ENCODE results near the gene KSR1.
"Not testable (repeated sequence)": the region's sequence is repeated elsewhere in the genome, so short reads cannot be mapped to it uniquely, and the experiment has no call there.

The KSR1 gene
- total RNA-seq: 36.5 to 85.4 reads per million in 2 experiments

DNA sequence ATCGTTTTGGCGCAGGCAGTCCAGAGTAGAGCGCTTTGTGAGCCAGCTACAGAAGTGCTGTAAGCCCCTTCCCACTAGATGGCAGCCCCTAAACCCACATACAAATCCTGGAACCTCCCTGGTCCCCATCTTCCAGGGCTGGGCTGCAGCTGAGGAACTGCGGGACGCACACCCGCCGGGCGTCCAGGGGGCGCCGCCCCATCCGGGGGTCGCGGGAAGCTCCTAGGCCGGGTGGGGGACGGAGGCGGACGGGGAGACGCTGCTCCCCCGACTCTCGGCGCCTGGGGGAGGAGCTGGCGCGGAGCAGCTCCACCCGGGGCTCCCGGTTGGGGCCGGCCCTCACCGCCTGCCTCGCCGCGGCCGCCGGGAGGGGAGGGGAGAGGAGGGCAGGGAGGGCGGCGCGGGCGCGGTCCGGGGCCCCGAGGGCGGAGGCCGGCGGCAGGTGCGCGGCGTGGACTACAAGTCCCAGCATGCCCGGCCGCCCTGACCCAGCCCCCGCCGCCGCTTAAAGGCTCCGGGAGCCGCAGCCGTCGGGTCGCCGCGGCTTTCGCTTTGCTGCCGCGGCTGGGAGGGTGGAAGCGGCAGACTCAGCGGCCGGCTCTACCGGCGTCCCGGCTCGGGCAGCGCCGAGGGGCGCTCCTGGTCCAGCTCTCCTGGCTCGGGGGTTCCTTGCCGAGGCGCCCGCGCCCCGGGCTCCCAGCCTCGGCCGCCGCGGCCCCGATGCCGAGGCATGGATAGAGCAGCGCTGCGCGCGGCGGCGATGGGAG lies at the start of gene KSR1:
KSR1 (plus strand) TSS at position 535 of the 767 bp plus-strand sequence; CDS start at position 731, 196 bp downstream.
- peak; percentile 69 for DNase-seq (ENCODE audit: low read depth)

DNA sequence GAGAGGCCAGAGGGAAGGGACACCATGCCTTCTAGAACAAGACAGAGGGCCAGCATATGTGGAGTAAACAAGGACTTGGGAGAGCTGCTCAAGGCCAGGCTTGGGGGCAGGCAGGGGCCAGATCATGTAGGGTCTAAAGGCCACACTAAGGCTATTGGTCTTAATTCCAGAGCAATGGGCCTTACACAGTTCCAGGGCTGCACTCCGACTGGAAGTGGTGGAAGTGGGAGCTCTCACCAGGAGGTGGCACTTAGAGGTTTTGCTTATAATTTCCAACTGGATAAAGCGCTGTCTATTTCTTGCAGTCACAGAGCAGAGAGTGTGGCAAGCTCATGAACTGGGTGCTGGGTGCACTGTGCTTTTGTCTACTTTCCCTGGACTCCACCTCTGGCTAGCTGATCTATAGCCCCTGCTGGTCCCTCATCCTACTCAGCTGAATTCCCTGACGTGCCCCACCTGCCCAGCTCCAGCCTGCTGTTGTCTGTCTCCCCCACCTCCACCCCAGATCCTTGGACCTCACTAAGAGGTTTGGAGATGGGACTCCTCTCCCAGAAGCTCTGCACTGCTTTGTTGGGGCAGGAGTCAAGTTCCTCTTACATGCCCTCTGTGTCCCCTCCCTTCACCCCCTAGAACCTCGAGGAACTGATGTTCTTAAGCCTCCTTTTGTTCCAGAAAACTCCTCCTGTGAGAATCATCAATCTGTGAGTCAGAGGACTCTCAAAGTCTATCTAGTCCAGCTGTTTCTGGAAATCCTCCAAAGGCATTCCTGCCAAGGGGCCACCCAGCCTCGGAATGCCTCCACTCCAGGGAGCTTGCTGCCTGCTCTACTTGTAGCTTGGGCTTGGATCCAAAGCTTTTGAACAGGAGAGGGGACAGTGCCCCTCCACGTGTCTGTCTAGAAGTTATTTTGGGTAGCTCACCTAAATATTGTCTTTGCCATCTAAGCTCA lies 48.1 kb upstream of the KSR1 start:
- DNase-seq (ENCODE audit: low read depth): no peak

DNA sequence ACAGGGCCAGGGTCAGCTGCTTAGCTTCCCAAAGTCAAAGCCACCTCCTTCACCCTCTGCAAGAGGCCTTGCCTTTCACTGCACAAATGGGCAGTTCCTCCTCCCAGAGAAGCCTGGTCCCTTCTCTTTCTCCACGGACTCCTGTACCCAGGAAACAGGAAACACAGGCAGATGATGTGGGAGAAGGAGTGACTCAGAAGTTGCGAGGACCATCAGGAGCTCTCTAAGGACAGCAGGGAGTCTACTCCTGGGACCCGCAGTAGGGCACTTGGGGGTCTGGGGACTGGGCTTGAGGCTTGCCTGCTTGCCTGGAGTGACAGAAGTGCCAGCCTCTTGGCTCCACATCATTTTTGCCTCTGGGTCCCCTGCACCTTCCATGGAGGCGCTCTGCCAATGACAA lies 47.4 kb upstream of the KSR1 start:
- DNase-seq (ENCODE audit: low read depth): no peak

DNA sequence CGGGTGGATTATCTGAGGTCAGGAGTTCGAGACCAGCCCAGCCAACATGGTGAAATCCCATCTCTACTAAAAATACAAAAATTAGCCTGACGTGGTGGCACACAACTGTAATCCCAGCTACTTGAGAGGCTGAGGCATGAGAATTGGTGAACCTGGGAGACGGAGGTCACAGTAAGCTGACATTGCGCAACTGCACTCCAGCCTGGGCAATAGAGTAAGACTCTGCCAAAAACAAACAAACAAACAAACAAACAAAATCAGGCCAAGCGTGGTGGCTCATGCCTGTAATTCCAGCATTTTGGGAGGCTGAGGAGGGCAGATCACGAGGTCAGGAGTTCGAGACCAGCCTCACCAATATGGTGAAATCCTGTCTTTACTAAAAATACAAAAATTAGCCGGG lies 44.1 kb upstream of the KSR1 start:
- not testable (repeated sequence) for DNase-seq (ENCODE audit: low read depth)

DNA sequence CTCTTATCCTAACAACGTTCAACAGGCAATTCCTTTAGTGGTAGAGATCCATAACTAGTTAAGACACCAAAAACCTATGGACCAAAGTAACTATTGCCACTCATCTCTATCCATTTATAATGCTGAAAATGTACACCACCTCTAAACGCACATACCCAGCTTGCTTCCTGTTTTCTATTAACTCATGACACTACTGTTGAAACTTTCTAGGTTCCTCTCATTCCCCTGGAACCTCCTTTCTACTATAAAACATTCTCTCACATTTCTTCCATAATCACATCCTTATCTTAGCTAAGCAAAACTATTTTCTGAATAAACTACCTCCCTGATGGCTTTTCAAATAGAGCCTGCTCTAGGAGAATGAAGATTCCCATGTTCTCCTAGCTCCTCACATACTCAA lies 42.9 kb upstream of the KSR1 start:
- no peak for DNase-seq (ENCODE audit: low read depth)

DNA sequence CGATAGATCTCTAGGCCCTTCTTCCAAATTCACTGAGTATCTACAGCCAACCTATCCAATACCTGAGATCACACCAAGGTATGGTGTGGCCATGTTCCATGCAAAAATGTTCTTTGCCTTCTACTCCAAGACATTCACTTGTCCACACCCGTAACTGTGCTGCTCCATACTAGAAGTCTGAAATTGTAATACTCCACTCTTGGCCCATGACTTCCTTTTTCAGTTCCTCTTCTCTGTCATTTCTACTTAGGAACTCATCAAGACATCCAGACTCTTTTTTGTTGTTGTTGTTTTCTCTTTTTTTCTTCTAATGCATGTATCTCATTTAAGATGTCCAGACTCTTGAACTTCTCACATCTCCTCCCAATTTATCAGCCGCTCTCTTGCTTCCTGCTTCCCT lies 42.5 kb upstream of the KSR1 start:
- DNase-seq (ENCODE audit: low read depth): no peak

DNA sequence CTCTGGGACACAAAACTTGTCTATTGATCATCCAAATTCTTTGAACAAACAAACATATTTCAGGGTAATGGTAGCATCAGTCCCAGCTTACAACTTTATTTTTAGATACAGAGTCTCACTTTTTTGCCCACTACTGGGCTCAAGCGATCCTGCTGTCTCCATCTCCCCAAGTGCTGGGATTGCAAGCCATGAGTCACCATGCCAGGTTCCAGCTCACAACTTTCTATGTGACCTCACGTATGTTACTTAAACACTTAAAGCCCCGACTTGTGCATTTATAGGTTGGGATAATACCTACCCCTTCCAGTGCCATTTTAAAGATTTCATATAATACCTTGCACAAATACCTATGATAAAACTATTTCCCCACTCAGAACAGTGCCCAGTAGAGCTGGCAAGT lies 42.0 kb upstream of the KSR1 start:
- no peak for DNase-seq (ENCODE audit: low read depth)

DNA sequence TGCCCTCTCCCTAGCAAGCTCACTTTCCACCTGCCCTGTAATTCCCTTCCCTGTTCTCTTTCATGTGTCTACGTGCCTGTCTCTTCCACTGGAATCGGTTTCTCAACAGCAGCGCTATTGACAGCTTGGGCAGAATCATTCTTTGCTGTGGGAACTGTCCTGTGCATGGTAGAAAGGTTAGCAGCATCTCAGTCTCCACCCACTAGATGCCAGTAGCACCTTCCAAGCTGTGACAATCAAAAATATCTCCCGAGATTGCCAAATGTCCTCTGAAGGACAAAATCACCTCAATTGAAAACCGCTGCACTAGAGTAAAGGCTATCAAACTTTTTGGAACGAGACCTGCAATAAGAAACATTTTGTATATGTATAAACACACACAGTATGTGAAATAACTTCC lies 41.6 kb upstream of the KSR1 start:
- DNase-seq (ENCODE audit: low read depth): no peak

DNA sequence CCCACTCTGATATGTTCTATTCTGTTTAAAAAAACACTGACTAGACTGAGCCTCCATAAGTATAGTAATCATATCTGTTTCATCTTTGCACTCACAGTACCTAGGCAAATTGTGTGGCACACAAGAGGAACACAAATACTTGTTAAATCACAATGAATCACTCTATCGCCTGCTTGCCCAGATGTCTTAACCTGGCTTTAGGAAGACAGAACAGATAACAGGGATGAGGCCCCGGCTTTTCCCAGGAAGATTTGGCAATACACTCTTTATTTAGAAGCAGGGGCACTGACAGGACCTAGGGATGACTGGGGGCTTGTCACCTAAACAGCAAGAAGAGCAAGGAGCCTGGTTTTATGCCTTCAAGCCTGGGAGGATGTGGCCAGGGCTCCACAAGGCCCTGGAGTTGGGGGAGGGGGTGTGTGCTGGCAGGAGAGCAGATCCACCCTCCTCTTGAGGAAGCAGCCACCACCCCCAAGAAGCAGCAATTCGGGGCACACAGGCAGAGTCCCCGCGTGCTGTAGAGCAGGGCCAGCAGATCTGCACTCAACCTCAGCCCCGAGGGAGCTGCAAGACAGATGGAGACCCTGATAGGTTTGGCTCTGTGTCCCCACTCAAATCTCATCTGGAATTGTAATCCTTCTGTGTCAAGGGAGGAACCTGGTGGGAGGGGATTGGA lies 41.0 kb upstream of the KSR1 start:
- no peak for DNase-seq (ENCODE audit: low read depth)

DNA sequence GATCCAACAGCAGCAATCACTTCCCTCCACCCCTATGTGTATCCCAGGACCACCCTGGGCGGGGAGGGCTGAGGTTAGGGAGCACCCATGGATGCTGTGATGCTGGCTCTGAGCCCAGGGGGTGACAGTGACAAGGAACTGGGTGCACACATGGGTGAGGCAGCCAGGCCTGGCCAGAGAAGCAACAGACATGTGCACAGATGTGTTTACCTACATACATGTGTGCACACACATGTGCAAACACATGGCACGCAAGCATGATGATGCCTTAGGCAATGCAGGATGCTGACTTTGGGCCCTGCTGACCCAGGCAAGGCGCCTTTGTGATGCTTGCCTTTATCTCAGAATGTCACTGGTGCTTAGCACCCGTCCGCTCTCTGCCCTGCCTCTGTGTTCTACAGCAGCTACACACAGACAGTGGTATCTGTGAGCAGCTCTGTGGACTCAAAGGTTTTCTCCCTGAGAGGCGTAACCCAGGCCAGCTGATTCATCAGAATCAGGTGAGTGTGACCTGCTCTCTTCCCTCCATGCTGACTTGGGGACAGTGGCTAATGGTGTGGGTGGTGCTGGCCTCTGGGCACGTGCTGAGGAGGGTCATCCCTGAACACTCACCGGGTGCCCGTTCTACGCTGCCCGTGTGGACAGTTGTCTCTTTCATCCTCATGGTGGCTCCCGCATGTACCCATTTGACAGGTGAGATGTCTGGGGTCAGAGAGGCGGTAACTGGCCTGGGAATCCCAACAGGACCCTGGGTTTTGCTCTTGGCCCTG lies 38.5 kb upstream of the KSR1 start:
- no peak for DNase-seq (ENCODE audit: low read depth)

DNA sequence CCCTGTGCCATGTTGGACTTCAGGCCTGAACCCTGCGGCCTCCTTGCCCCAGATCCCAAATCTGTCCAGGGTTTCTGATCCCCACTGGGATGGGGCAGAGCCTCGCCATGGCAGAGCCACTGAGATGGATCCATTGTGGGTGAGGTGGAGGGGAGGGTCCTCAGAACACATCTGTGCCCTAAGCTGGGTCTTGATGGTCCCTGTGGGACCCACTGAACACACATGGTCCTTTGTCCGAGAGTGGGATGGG lies 38.0 kb upstream of the KSR1 start:
- no peak for DNase-seq (ENCODE audit: low read depth)

DNA sequence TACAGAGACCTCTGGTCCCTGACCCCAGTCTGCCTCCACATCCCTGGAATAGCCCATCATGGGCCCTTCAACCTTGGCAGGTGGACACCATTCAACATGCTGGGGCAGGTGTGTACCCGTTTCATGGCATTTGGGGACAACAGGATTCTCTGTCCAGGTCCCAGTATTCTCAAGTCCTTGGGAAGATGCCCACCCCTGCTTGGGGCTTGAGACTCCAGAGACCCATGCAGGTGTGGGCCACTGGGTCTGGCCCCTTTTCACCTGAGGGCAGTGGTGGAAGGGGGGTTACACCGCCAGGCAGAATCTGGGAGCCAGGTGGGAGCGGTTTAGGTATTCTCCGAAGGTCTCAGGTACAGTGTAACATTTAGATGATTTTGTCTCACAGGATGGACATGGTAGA lies 37.1 kb upstream of the KSR1 start:
- DNase-seq (ENCODE audit: low read depth): no peak

DNA sequence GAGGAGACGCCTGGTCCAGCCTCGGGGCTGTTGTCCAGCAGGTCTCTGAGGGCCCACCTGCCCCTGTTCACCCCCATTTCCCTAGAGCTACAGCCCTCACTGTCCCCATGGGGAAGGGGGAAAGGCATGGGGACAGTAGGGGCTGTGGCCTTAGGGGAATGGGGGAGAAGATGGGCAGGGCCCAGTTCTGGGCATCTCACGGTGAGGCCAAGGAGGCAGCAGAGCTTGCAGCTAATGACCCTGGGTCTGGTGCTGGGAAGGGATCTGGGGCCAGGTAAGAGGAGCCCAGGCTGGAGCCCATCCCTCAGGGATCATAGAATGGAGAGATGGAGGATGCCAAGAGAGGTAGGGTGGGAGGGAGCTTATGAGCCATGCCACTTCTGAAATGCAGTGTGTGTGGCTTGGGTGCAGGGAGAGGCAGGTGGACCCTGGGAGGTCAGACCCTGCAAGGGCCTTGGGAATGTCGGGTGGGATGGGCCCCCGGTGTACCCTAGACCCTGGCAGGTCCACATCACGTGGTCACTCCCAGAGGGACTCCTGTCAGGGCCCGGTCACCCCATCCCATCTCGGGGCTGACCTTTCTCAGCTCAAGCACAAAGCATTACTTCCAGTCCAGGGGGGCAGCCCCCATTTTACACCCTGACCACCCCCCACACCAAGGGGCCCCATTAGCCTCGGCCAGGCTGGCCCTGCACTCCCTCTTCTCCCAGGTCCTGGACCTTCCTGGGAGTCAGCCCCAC lies 35.9 kb upstream of the KSR1 start:
- DNase-seq (ENCODE audit: low read depth): no peak

DNA sequence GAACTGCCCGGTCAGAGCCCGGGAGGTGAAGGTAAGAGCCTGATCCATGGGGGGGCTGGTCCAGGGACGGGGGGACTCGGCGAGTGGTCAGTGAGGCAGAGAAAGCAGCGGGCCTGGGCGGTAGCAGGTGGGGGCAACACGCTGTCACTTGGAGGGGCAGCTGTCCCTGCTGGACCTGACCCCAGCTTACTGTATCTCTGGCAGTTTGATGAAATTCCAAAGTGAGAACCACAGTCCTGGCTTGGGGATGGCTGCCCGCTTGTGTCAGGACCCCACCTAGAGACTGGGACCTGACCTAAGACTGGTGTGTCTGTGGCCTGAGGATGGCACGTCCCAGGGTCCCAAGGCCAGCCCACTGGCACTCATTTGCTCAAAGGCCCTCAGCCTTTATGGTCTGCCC lies 35.1 kb upstream of the KSR1 start:
- no peak for DNase-seq (ENCODE audit: low read depth)

DNA sequence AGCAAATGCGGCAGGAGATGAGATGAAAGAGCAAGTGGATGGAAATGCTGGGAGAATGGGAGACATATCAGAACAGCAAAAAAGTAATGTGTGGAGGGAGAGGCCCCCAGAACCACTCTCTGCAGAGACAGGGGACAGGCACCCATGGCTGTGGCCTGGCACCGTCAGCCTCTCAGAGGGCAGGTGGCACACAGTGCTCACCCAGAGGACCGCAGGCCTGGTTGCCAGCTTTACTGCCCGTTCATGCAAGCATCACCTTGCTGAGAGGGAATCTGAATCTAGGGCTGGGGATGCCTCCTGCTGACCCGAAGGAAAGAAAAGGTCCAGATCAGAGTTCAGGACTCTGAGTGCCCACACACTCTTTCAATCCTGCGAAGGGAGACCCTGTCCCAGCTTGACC lies 34.6 kb upstream of the KSR1 start:
- DNase-seq (ENCODE audit: low read depth): not testable (repeated sequence)

DNA sequence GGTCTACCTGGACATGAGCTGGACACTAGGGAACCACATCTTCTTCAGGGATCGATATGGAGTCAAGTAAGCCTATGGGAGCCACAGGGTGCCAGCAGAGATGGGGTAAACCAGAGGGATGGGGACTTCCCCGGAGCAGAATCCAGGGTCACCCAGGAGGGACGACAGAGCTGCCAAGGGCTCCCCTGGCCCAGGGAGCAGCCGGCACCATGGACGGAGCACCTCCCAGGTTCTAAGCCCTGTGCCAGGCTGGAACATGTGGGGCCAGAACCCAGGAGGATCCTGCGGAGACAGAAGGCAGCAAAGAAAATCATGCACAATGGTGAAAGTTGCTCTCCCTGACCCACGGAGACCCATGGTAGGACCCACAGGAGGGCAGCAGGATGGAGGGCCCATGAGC lies 33.6 kb upstream of the KSR1 start:
- DNase-seq (ENCODE audit: low read depth): no peak

DNA sequence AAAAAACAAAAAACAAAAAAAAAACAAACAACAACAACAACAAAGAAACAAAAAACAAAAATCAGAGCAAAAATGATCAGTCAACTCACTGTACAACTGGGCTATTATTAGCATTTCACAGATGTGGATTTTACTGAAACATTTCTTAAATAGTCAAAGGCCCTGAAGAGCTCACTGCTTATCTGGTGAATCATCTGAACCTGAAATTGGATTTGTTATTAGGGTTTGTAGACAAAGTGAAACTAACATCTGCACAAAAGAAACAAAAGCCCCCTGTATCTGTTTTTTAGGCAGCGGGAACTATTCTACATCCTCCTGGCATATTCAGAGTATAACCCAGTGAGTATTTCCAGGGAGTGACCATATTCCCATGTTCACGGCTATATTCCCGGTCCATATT lies 32.6 kb upstream of the KSR1 start:
- no peak for DNase-seq (ENCODE audit: low read depth)

DNA sequence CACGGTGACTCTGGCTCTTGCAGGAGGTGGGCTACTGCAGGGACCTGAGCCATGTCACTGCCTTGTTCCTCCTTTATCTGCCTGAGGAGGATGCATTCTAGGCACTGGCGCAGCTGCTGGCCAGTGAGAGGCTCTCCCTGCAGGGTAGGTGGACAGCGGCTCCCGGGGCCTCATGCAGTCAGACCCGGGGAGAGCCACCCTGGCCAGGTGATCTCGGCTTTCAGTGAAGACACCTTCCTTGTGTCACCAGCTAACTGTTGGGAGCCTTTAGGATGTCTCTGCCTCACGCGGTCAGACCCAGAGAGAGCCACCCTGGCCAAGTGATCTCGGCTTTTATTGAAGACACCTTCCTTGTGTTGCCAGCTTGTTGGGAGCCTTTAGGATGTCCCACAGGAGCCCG lies 31.7 kb upstream of the KSR1 start:
- no peak for DNase-seq (ENCODE audit: low read depth)

DNA sequence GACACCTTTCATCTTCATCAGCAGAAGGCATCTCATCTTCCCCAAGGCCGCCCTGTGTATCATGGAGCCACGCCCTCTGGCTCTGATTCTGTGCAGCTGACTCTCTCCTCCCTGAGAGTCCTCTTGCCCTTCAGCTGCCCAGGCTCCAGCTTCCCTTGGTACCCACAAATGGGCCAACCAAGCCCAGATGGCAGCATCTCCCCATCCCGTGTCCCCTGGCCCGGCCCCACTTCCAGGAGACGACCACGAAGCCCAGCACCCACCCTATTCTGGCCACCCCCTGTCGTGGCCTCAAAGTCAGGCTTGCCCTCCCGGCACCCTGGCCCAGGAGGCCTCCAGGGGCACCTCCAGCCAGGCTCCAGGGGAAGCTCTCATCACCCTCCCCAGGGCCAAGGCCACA lies 31.3 kb upstream of the KSR1 start:
- DNase-seq (ENCODE audit: low read depth): no peak

DNA sequence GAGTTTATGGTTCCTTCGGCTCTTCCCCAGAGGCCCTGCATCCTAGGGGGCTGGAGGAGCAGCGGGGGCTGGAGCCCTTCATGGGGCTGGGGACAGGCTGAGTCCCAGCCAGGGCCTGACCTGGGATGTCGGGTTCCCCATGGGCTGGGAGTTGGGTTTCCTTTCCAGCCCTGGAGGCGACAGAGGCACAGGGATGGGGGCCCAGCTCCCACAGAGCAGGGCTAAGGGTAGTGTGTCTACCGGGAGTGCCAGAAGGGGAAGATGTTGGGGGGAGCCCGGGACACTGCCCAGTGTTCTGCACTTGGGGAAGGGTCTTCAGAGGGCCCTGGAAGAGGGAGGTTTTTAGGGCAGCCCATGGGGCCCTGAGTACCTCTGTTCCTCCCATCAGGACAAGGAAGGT lies 30.7 kb upstream of the KSR1 start:
- DNase-seq (ENCODE audit: low read depth): not testable (repeated sequence)

DNA sequence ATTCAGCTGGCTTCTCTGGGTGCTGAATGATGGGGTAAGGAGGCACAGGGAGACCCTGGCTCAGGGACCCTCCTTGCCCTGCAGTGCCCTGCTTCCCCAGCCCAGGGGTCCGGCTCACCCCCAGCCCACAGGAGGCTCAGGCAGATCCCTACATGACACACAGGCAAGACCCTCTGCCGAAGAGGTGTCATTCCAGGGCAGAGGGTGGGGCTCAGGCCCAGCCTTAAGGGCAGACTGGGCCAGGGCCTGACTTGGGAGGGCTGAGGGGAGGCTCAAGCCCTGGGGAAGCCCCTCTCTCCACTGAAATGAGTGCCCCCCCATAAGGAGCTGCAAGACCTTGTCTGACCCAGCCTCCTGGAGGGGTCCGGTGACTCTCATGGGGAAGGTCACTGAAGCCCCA lies 30.3 kb upstream of the KSR1 start:
- DNase-seq (ENCODE audit: low read depth): no peak
